Ishikawa (cell line): Measurements from ENCODE around the gene SATB1.

Experiments
- RAD21 ChIP-seq: IDR thresholded peaks from 2 replicates; pipeline ENCODE4 v1.6.1; 2012; ENCODE audit warnings: low read depth
- YY1 ChIP-seq: IDR thresholded peaks from 2 replicates; pipeline ENCODE4 v1.6.1; 2012; ENCODE audit warnings: low read depth
- TF ChIP-seq, protein P1 (sequence below): IDR thresholded peaks from 2 replicates; pipeline ENCODE4 v1.6.1; 2012
- TF ChIP-seq, protein P2 (sequence below): IDR thresholded peaks from 2 replicates; pipeline ENCODE4 v1.6.1; 2012; ENCODE audit warnings: low read depth, mild to moderate bottlenecking

DNA sequence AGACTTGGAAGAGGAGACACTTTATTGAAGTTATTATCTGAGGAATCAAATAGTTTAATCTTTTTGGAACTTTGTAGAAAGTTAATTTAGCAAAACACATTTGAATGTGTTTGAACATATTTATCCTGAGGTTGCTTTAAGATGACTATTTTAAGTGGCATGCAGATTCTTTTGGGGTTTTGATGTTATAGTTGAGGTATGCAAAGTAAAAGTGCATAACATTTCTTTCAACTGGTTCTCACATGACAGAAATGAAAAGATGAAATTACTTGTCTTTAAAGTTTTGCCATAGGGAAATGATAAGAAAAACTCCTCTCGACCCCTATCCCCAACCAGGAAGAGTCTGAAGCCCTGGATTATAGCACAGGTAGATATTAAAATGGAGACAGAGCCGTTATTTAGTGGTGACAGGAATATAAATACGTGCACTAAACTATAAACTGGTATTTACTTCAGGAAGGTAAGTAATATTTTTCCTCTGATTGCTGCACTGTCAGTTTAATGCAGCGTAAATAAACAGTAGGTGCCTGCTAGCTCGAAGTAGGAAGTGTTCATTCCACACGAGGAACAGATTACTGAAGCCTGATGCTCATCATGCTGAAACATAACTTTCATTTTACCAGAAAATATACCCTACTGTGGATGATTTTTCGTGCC is 15.1 kb upstream of the SATB1 start:
- TF ChIP-seq RAD21, result no peak
- TF ChIP-seq, protein P1, sequence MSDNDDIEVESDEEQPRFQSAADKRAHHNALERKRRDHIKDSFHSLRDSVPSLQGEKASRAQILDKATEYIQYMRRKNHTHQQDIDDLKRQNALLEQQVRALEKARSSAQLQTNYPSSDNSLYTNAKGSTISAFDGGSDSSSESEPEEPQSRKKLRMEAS, result no peak
- TF ChIP-seq YY1, result no peak
- TF ChIP-seq, protein P2, sequence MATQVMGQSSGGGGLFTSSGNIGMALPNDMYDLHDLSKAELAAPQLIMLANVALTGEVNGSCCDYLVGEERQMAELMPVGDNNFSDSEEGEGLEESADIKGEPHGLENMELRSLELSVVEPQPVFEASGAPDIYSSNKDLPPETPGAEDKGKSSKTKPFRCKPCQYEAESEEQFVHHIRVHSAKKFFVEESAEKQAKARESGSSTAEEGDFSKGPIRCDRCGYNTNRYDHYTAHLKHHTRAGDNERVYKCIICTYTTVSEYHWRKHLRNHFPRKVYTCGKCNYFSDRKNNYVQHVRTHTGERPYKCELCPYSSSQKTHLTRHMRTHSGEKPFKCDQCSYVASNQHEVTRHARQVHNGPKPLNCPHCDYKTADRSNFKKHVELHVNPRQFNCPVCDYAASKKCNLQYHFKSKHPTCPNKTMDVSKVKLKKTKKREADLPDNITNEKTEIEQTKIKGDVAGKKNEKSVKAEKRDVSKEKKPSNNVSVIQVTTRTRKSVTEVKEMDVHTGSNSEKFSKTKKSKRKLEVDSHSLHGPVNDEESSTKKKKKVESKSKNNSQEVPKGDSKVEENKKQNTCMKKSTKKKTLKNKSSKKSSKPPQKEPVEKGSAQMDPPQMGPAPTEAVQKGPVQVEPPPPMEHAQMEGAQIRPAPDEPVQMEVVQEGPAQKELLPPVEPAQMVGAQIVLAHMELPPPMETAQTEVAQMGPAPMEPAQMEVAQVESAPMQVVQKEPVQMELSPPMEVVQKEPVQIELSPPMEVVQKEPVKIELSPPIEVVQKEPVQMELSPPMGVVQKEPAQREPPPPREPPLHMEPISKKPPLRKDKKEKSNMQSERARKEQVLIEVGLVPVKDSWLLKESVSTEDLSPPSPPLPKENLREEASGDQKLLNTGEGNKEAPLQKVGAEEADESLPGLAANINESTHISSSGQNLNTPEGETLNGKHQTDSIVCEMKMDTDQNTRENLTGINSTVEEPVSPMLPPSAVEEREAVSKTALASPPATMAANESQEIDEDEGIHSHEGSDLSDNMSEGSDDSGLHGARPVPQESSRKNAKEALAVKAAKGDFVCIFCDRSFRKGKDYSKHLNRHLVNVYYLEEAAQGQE, result no peak
